PC-9 (cell line): ENCODE measurements around the gene SRSF3. TPM values are rescaled to one million over a fixed set of nuclear protein-coding genes. Genes with fewer than 3 reads are reported as not detected.
A peak's percentile ranks its signal among the peaks of the same experiment; 100 is the strongest.

Source experiments
- BruUV-seq: library from RNA; stranded (reverse); fragments of 400-500 nt; replicated peaks from 2 replicates; lab custom pipeline; 2021; lab: Mats Ljungman, UMichigan
- CTCF ChIA-PET: fragments of 300-600 bp; sonication (Branson Sonifier 250); formaldehyde crosslinking; loops from one replicate; lab custom pipeline; 2022; ENCODE audit warnings: antibody characterized with exemption; lab: Charles Lee
- POLR2A ChIA-PET: fragments of 300-600 bp; sonication (Branson Sonifier 250); formaldehyde crosslinking; loops from one replicate; lab custom pipeline; 2022; ENCODE audit warnings: antibody characterized with exemption; ENCODE audit not compliant: unreplicated experiment; lab: Charles Lee
- DNase-seq, 2 experiments: peaks; one replicate each; pipeline versions ENCODE4 v3.0.0 to v3.0.0-alpha.2; 2015 to 2022; ENCODE audit warnings: mixed read lengths in 1 of 2
- H2AFZ ChIP-seq: fragments of 200-600 bp; sonication (generic); 2 replicates; pipeline ENCODE4 v1.8.1; 2017; ENCODE audit warnings: antibody characterized with exemption
- H3F3A ChIP-seq: fragments of 200-600 bp; sonication (generic); 2 replicates; pipeline ENCODE4 v1.8.1; 2017; ENCODE audit warnings: antibody characterized with exemption, mild to moderate bottlenecking, low read depth; ENCODE audit not compliant: insufficient read depth
- H3K27ac ChIP-seq: fragments of 200-600 bp; sonication (generic); 2 replicates; pipeline ENCODE4 v1.6.1; 2016; ENCODE audit warnings: mixed run types
- H3K27me3 ChIP-seq: fragments of 200-600 bp; sonication (generic); 2 replicates; pipeline ENCODE4 v1.6.1; 2016; ENCODE audit warnings: low read depth, mixed run types; ENCODE audit not compliant: insufficient read depth
- H3K36me3 ChIP-seq: fragments of 200-600 bp; sonication (generic); 2 replicates; pipeline ENCODE4 v1.6.1; 2016; ENCODE audit warnings: low read depth, mixed run types
- H3K4me1 ChIP-seq: fragments of 200-600 bp; sonication (generic); replicated peaks from 2 replicates; pipeline ENCODE4 v1.6.1; 2016; ENCODE audit warnings: mixed run types; ENCODE audit not compliant: insufficient read depth
- H3K4me2 ChIP-seq: fragments of 200-600 bp; sonication (generic); 2 replicates; pipeline ENCODE4 v1.6.1; 2017; ENCODE audit warnings: mixed run types
- H3K4me3 ChIP-seq: fragments of 200-600 bp; sonication (generic); 2 replicates; pipeline ENCODE4 v1.6.1; 2016; ENCODE audit warnings: mixed run types
- H3K79me2 ChIP-seq: fragments of 200-600 bp; sonication (generic); 2 replicates; pipeline ENCODE4 v1.6.1; 2017; ENCODE audit warnings: low read depth, mixed run types
- H3K9me2 ChIP-seq: fragments of 200-600 bp; sonication (generic); 2 replicates; pipeline ENCODE4 v1.8.1; 2017; ENCODE audit warnings: mild to moderate bottlenecking; ENCODE audit not compliant: insufficient read depth
- H3K9me3 ChIP-seq: fragments of 200-600 bp; sonication (generic); 2 replicates; pipeline ENCODE4 v1.8.1; 2016; ENCODE audit warnings: low read depth; ENCODE audit not compliant: insufficient read depth
- H4K20me1 ChIP-seq: fragments of 200-600 bp; sonication (generic); 2 replicates; pipeline ENCODE4 v1.8.1; 2017; ENCODE audit not compliant: insufficient read depth
- CTCF ChIP-seq: fragments of 200-600 bp; sonication (generic); conservative IDR thresholded peaks from 2 replicates; pipeline ENCODE4 v1.6.1; 2017; ENCODE audit warnings: mixed run types, antibody characterized with exemption, mild to moderate bottlenecking, moderate library complexity
- EZH2 ChIP-seq: fragments of 200-600 bp; sonication (generic); IDR thresholded peaks from 2 replicates; pipeline ENCODE4 v1.8.0; 2017; ENCODE audit warnings: antibody characterized with exemption, low read depth
- intact Hi-C: fragments of 100-400 bp; cut with micrococcal nuclease; formaldehyde crosslinking; loops from one replicate; pipeline ENCODE4 v1.10.0; 2022; ENCODE audit not compliant: unreplicated experiment
- total RNA-seq: library from RNA; stranded (reverse); gene quantifications from 2 replicates; pipeline ENCODE4 v1.2.3, GENCODE V29; 2021

SRSF3 gene
- total RNA-seq, 1 experiment from 2014 or later: 278 TPM

GRCh38 chr6:36649086-36649485, 54.9 kb downstream of the SRSF3 start:
- Histone ChIP-seq H3K9me2 (no peaks in the 10 kb centered on the region), H2AFZ (no peak overlapping the region), H3F3A (peaks cover 13% of the 10 kb centered on the region), H3K4me2 (no peak overlapping the region), H3K36me3 (no peaks in the 10 kb centered on the region), H3K27me3 (no peaks in the 10 kb centered on the region), H3K27ac (no peak overlapping the region), H3K9me3 (no peaks in the 10 kb centered on the region), H3K79me2 (no peaks in the 10 kb centered on the region), H3K4me1 (peaks cover 20% of the 10 kb centered on the region), H4K20me1 (no peaks in the 10 kb centered on the region), H3K4me3 (no peak overlapping the region)
- no peak for TF ChIP-seq CTCF
- no peak for TF ChIP-seq EZH2
- POLR2A ChIA-PET: no interaction called here
- no peak for DNase-seq
- intact Hi-C loops: no loop called here
- CTCF ChIA-PET: no interaction called here
- no TSS peak for BruUV-seq

- H3K9me2 ChIP-seq: no peaks in the 10 kb centered on the region
- DNase-seq: no peak
- no peaks in the 10 kb centered on the region for H3K79me2 ChIP-seq
- H3K27me3 ChIP-seq: no peaks in the 10 kb centered on the region
- ChIA-PET POLR2A (no interaction called here), CTCF (no interaction called here)
- peaks cover 12% of the 10 kb centered on the region for H3K4me1 ChIP-seq
- intact Hi-C loops: no loop called here
- no peak for TF ChIP-seq EZH2
- no peaks in the 10 kb centered on the region for H3K9me3 ChIP-seq
- H3K36me3 ChIP-seq: no peaks in the 10 kb centered on the region
- no peak overlapping the region for H3K4me3 ChIP-seq
- BruUV-seq: no TSS peak
- 0 out of 2 replicates have a peak overlapping the region, but pooled peaks have one; percentile 29 for H2AFZ ChIP-seq
- no peak overlapping the region for H3K4me2 ChIP-seq
- no peaks in the 10 kb centered on the region for H4K20me1 ChIP-seq
- H3K27ac ChIP-seq: no peak overlapping the region
- peaks cover 5% of the 10 kb centered on the region; the same call in 1 of the 2 replicates for H3F3A ChIP-seq
These were observed 55.7 kb downstream of the SRSF3 start for GRCh38 chr6:36649701-36650484.

GRCh38 chr6:36650848-36651478, 56.8 kb downstream of the SRSF3 start:
- POLR2A ChIA-PET: interaction anchor here (0.6 kb wide), 1 partner anchor 841 kb away, joined by 4 read pairs; no protein-coding TSS in a partner anchor
- Histone ChIP-seq H3K36me3 (no peaks in the 10 kb centered on the region), H3K27me3 (no peaks in the 10 kb centered on the region), H3K4me3 (no peak overlapping the region), H3K9me2 (no peaks in the 10 kb centered on the region), H3K4me1 (peaks cover 5% of the 10 kb centered on the region; the same call in 1 of the 2 replicates), H3K27ac (no peak overlapping the region), H2AFZ (no peak overlapping the region), H3K79me2 (no peaks in the 10 kb centered on the region), H3K9me3 (no peaks in the 10 kb centered on the region), H3K4me2 (no peak overlapping the region), H3F3A (no peaks in the 10 kb centered on the region), H4K20me1 (no peaks in the 10 kb centered on the region)
- CTCF ChIA-PET: no interaction called here
- intact Hi-C loops: no loop called here
- no peak for DNase-seq
- no peak for TF ChIP-seq EZH2
- TF ChIP-seq CTCF: no peak
- BruUV-seq: no TSS peak
